Fibroblast of skin of left quadriceps (primary cell): ENCODE data around the gene EEPD1.
"Not testable (repeated sequence)": the region's sequence is repeated elsewhere in the genome, so short reads cannot be mapped to it uniquely, and the experiment has no call there.

Experiments
- DNase-seq, 2 experiments: peaks; one replicate each; pipeline ENCODE4 v3.0.0-alpha.2; 2013; ENCODE audit warnings: low read depth in 2 of 2

The EEPD1 gene

DNA sequence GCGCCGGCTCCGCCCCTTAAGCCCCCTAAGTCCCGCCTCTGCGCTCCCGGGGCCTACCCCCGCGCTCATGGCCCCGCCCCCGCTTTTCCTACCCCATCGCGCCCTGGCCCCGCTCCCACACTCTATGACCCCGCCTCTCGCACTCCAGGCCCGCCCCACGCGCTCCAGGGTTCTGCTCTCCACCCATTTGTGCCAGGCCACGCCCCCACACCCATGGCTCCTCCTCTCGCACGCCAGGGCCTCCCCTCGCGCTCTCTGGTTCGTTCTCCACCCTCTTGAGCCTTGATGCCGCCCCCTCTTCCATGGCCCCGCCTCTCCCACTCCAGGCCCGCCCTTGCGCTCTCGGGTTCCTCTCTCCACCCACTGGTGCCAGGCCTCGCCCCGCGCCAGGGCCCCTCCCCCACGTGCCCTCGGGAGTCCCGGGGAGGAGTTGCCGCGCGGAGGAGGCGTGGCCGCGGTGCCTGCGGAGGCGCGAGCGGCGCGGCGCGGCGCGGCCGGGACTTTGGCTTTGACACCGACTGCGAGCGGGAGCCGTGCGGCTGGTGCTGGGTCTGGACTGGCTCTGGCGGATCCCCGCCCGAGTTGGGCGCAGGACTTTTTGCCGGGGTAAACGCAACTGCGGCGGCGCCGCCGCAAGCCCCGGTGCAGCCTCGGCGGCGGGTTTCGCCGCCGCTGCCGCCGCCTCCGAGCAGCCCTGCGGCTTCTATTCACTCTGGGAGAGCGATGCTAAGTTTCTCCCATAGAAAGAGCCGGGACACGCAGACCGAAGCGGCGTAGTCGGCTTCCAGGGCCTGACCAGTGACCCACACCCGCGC is at the start of gene EEPD1:
Gene EEPD1 (plus strand): TSS at position 499 of the 815 bp plus-strand sequence. CDS start 1,071 bp downstream, outside the sequence.
- DNase-seq = peak; percentile 99

- no peak for DNase-seq
Measured at GRCh38 chr7:36103837-36104561, 49.1 kb upstream of the EEPD1 start.

- DNase-seq = not testable (repeated sequence)
Measured at GRCh38 chr7:36106972-36107908, 45.8 kb upstream of the EEPD1 start.

- no peak for DNase-seq
Measured at GRCh38 chr7:36107926-36108631, 45.0 kb upstream of the EEPD1 start.

DNA sequence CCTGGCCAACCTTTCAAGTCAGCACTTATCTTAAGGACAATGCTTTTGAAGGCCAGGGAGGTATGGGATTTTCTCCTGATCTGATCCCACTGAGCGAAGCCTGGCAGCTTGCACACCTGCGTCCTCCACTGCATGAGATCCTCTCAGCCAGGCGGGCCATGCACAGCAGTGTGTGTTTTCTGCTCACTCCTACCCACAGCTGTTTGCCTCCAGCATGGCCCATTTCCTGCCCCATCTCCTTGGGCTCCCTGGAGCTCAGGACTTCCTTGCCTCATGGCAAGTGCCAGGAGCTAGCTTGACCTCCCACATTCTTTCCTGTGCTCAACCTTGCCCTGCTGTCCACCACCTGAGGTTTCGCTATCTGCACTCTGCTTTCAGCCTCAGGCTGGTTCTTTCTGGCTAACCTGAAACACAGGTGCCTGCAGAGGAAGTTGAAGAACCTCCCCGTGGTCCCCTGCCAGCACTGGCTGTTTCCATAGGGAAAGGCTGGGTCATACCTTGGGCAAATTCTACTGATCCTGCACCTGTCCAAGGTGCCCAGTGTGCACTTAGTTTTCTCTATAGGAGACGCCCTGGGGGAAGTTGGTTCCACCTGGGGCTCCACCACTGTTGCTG is 43.9 kb upstream of the EEPD1 start:
- no peak for DNase-seq

- DNase-seq = no peak
Measured at GRCh38 chr7:36110584-36110983, 42.5 kb upstream of the EEPD1 start.

DNA sequence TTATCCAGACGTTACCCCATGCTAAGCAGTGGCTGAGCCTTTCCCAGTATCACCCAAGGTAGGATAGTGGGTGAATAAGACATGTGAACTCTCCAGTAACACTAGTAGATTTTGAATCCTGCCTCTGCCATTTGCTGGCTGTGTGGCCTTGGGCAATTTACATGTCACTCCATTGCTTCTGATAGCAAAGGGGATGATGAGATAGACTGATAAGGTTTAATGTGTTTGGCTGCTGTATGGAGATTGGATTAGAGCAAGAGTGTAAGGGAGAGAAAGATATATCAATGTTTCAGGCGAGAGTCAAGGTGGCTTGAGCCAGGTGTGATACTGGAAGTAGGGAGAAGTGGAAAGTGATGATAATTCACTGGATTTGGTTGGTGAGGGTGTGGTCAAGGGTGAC is 40.1 kb upstream of the EEPD1 start:
- no peak for DNase-seq

- no peak for DNase-seq
Measured at GRCh38 chr7:36114355-36114754, 38.7 kb upstream of the EEPD1 start.

GRCh38 chr7:36115448-36116321 is 37.4 kb upstream of the EEPD1 start:
- DNase-seq = peak; percentile 98

DNA sequence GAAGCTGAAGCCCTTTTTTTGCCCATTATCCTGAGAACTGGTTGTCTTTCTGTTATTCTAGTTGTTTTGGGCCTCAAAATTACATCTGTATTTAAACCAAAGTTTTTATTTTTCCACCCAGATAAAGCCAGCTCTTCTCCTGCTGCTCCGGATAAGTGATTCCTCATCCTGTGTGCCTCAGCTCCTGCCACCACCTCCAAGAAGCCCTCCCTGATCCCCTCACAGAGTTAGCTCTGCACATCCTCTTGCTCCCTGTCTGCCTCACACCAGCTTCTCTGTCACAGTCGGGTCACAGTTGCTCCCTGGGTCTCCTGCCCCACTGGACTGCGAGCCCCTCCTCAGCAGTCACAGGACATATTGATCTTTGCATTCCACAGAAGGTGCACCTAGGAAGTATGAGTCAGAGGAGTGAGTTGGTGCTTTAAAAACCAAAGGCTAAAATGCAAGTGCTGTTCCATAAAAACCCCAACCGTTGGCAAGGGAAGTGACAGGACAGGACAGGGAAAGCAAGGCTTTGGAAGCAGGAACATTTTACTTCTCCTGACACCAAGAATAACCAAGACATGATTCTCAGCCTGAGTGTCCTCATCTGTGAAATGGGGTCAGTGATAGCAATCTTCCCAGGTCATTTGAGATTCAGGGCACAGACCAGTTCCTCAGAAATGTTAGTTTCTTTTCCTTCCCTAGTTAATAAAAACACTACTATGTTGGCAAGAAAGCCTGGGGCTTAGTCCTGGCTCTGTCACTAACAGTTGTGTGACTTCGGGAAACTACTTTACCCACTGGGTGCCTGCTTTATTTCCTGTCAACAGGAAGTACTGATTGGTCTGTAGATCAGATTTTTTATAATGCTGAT is 36.5 kb upstream of the EEPD1 start:
- no peak for DNase-seq

- no peak for DNase-seq
Measured at GRCh38 chr7:36117203-36117840, 35.7 kb upstream of the EEPD1 start.

DNA sequence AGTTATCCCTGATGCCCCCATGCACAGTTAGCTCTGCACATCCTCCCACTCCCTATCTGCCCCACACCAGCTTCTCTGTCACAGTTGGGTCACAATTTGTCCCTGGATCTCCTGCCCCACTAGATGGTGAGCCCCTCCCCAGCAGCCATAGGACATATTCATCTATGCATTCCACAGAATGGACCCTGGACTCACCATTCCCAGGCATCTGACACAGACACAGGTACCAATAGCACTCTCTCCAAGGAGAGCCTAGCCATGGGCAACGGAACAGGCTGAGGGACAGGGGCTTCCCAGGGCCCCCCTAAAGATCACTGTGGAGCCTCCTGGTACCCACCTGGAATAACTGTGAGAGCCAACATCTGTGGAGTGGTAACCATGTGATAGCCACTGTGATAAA is 34.7 kb upstream of the EEPD1 start:
- no peak for DNase-seq

DNA sequence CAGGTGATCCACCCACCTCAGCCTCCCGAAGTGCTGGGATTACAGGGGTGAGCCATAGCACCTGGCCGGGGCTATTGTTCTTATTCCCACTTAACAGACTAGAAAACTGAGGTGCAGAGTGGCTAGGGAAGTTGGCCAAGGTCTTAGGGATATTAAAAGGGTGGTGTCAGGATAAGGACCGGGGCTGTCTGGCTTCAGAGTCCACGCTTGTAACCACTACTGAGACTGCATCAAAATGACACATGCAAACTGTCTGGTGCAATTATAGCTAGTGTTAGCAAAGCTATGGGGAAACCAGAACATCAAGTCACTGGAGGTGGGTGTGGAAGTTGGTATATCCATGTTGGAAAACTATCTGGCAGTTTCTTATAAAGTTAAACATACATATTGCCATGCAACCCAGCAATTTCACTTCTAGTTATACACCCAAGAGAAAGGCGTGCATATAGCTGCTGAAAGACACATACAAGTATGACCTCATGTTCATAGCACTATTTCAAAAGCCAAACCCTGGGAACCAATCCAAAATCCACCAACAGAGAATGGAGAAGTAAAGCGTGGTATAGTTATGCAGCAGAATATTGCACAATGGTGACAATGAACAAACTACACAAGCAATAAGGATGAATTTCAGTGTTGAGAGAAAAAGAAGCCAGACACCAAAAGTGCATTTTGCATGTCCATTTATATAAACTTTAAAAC is 33.9 kb upstream of the EEPD1 start:
- DNase-seq = peak; percentile 98 to 99

- not testable (repeated sequence) for DNase-seq
Measured at GRCh38 chr7:36119983-36120646, 32.9 kb upstream of the EEPD1 start.

DNA sequence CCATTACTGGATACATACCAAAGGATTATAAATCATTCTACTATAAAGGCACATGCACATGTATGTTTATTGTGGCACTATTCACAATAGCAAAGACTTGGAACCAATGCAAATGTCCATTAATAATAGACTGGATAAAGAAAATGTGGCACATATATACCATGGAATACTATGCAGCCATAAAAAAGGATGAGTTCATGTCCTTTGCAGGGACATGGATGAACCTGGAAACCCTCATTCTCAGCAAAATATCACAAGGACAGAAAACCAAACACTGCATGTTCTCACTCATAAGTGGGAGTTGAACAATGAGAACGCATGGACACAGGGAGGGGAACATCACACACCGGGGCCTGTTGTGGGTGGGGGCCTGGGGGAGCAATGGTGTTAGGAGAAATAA is 27.4 kb upstream of the EEPD1 start:
- DNase-seq = not testable (repeated sequence)

DNA sequence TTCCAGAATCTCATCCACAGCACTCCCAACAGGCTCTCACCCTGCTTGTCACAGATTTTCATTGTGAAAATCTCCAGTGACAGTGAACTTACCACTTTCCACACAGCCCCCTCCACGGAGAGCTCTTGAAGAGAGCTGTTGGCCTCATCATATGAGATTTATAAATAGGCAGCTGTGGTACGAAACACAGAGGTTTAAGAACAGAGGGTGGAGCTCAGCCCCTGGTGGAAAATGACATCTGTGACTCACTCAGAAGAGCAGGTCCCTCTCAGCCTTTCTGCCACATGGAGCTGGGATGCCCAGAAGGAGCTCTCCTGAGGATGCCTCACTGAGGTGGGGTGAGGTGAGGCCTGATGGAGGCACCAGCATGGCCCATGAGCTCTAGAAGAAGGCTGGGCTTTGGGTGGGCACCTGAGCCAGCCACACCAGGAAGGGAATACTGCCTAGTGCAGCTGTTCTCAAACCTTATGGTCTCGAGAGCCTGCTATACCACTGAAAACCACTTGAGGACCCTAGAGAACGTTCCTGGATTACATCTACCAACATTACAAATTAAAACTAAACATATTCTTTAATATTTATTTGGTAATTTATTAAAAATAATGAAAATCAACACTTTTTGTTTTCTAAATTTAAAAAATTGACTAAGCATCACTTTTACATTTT is 25.8 kb upstream of the EEPD1 start:
- no peak for DNase-seq
